H1 (cell line): ENCODE measurements around the gene NRN1. TPM values are rescaled to one million over a fixed set of nuclear protein-coding genes. Genes with fewer than 3 reads are reported as not detected.

ENCODE experiments used
- CTCF ChIA-PET: fragments of 300-600 bp; sonication (Branson Sonifier 250); formaldehyde crosslinking; loops from one replicate; lab custom pipeline; 2021; ENCODE audit not compliant: partially characterized antibody; lab: Charles Lee
- POLR2A ChIA-PET: fragments of 300-600 bp; sonication (Branson Sonifier 250); formaldehyde crosslinking; loops from one replicate; lab custom pipeline; 2021; ENCODE audit warnings: inconsistent platforms; ENCODE audit not compliant: partially characterized antibody; lab: Charles Lee
- DNase-seq, 2 experiments: peaks; one replicate each; pipeline versions ENCODE4 v3.0.0 to v3.0.0-alpha.2; 2010 to 2022; ENCODE audit warnings: low spot score in 2 of 2, low read depth in 1 of 2, mixed read lengths in 1 of 2
- FAIRE-seq: peaks from 2 replicates; lab custom pipeline; 2011; peaks lifted over from hg19 to GRCh38; lab: Jason Lieb, UNC
- H2AFZ ChIP-seq: 2 replicates; pipeline ENCODE4 v1.8.1; 2012; ENCODE audit warnings: low read length, inconsistent platforms
- H2AK5ac ChIP-seq: 2 replicates; pipeline ENCODE4 v1.6.1; 2013; ENCODE audit warnings: low read depth, low read length
- H2BK120ac ChIP-seq: replicated peaks from 2 replicates; pipeline ENCODE3; 2013; ENCODE audit warnings: low read depth, low read length, inconsistent platforms
- H2BK12ac ChIP-seq: 2 replicates; pipeline ENCODE4 v1.6.1; 2013; ENCODE audit warnings: low read depth, low read length
- H2BK15ac ChIP-seq: 2 replicates; pipeline ENCODE4 v1.6.1; 2013; ENCODE audit warnings: low read length
- H2BK20ac ChIP-seq: 2 replicates; pipeline ENCODE4 v1.6.1; 2013; ENCODE audit warnings: low read length
- H2BK5ac ChIP-seq: 2 replicates; pipeline ENCODE4 v1.6.1; 2013; ENCODE audit warnings: low read depth, low read length
- H3K14ac ChIP-seq: 2 replicates; pipeline ENCODE4 v1.6.1; 2013; ENCODE audit warnings: inconsistent platforms; ENCODE audit not compliant: insufficient read length
- H3K18ac ChIP-seq: 2 replicates; pipeline ENCODE4 v1.6.1; 2013; ENCODE audit warnings: low read length; ENCODE audit errors: extremely low read depth
- H3K23ac ChIP-seq: 2 replicates; pipeline ENCODE4 v1.6.1; 2013; ENCODE audit warnings: inconsistent platforms; ENCODE audit not compliant: insufficient read length
- H3K23me2 ChIP-seq: 2 replicates; pipeline ENCODE4 v1.6.1; 2013; ENCODE audit warnings: low read depth, low read length
- H3K27ac ChIP-seq: 2 replicates; pipeline ENCODE4 v1.6.1; 2011; ENCODE audit warnings: low read depth, low read length, inconsistent platforms
- H3K27me3 ChIP-seq, 4 experiments: replicated peaks in 1 of 4; 1 replicate in 1 of 4; 2 replicates in 3 of 4; pipeline versions ENCODE4 v1.6.1 to v1.8.1; 2011 to 2013; ENCODE audit warnings: low read length in 3 of 4, mild to moderate bottlenecking in 3 of 4, inconsistent platforms in 2 of 4, mixed read lengths in 2 of 4, moderate library complexity in 1 of 4; ENCODE audit not compliant: control insufficient read depth in 3 of 4, insufficient read depth in 3 of 4; ENCODE audit errors: extremely low read depth in 1 of 4
- H3K36me3 ChIP-seq, 4 experiments: 2 replicates each; pipeline versions ENCODE4 v1.6.1 to v1.8.1; 2011 to 2013; ENCODE audit warnings: mild to moderate bottlenecking in 4 of 4, low read length in 3 of 4, moderate library complexity in 2 of 4, control low read depth in 1 of 4, inconsistent platforms in 1 of 4; ENCODE audit not compliant: insufficient read depth in 4 of 4, control insufficient read depth in 2 of 4
- H3K4ac ChIP-seq: replicated peaks from 2 replicates; pipeline ENCODE3; 2013; ENCODE audit warnings: low read length, low read depth, mixed read lengths, inconsistent platforms; ENCODE audit not compliant: insufficient read length
- H3K4me1 ChIP-seq, 4 experiments: replicated peaks in 1 of 4; 1 replicate in 1 of 4; 2 replicates in 3 of 4; pipeline versions ENCODE4 v1.6.1 to v1.8.1; 2011 to 2013; ENCODE audit warnings: low read length in 3 of 4, inconsistent platforms in 2 of 4, mixed read lengths in 1 of 4; ENCODE audit not compliant: insufficient read depth in 4 of 4, control insufficient read depth in 3 of 4
- H3K4me2 ChIP-seq, 2 experiments: 2 replicates each; pipeline versions ENCODE4 v1.6.1 to v1.8.1; 2011 to 2013; ENCODE audit warnings: low read depth in 2 of 2, low read length in 2 of 2, control low read depth in 1 of 2, inconsistent platforms in 1 of 2, mild to moderate bottlenecking in 1 of 2; ENCODE audit not compliant: insufficient read depth in 1 of 2
- H3K4me3 ChIP-seq, 4 experiments: fragments of 200-600, 300-600 bp in 1 of 4; sonication (generic), shearing (Covaris generic), sonication (Bioruptor Twin) in 1 of 4; 2 replicates each; pipeline versions ENCODE4 v1.5.1 to v1.8.1; 2011 to 2016; ENCODE audit warnings: low read length in 4 of 4, low read depth in 3 of 4, control low read depth in 2 of 4, inconsistent platforms in 2 of 4, mild to moderate bottlenecking in 2 of 4, mixed read lengths in 1 of 4, moderate library complexity in 1 of 4; ENCODE audit not compliant: insufficient read depth in 2 of 4; ENCODE audit errors: extremely low read depth in 1 of 4
- H3K56ac ChIP-seq: replicated peaks from 2 replicates; pipeline ENCODE3; 2013; ENCODE audit warnings: low read depth, mild to moderate bottlenecking, mixed read lengths, low read length, inconsistent platforms; ENCODE audit not compliant: insufficient read length
- H3K79me1 ChIP-seq: 2 replicates; pipeline ENCODE4 v1.6.1; 2013; ENCODE audit warnings: low read depth, low read length, control low read depth
- H3K79me2 ChIP-seq, 2 experiments: 2 replicates each; pipeline versions ENCODE4 v1.6.1 to v1.8.1; 2012 to 2013; ENCODE audit warnings: low read length in 2 of 2, mild to moderate bottlenecking in 2 of 2, inconsistent platforms in 1 of 2; ENCODE audit not compliant: insufficient read depth in 2 of 2, control insufficient read depth in 1 of 2
- H3K9ac ChIP-seq, 4 experiments: replicated peaks in 1 of 4; 1 replicate in 1 of 4; 2 replicates in 3 of 4; pipeline versions ENCODE4 v1.6.1 to v1.8.1; 2011 to 2013; ENCODE audit warnings: low read depth in 3 of 4, low read length in 3 of 4, control low read depth in 2 of 4, mild to moderate bottlenecking in 2 of 4, moderate library complexity in 2 of 4, inconsistent platforms in 1 of 4; ENCODE audit errors: extremely low read depth in 1 of 4
- H3K9me3 ChIP-seq, 2 experiments: 2 replicates each; pipeline versions ENCODE4 v1.6.1 to v1.8.1; 2012 to 2013; ENCODE audit warnings: mild to moderate bottlenecking in 2 of 2, moderate library complexity in 2 of 2, control low read depth in 1 of 2, inconsistent platforms in 1 of 2, low read depth in 1 of 2, low read length in 1 of 2, mixed read lengths in 1 of 2; ENCODE audit not compliant: insufficient read depth in 2 of 2
- H4K20me1 ChIP-seq, 2 experiments: replicated peaks in 1 of 2; 2 replicates each; pipeline versions ENCODE3 to v1.8.1; 2011 to 2013; ENCODE audit warnings: inconsistent platforms in 2 of 2, low read length in 2 of 2, mild to moderate bottlenecking in 1 of 2; ENCODE audit not compliant: insufficient read depth in 2 of 2, control insufficient read depth in 1 of 2
- H4K5ac ChIP-seq: 2 replicates; pipeline ENCODE4 v1.6.1; 2013; ENCODE audit warnings: low read length, low read depth, mixed read lengths, inconsistent platforms; ENCODE audit not compliant: insufficient read length
- H4K8ac ChIP-seq: 2 replicates; pipeline ENCODE4 v1.8.0; 2013; ENCODE audit warnings: mild to moderate bottlenecking, moderate library complexity, low read length, inconsistent platforms; ENCODE audit not compliant: insufficient read depth; ENCODE audit errors: extremely low read depth
- H4K91ac ChIP-seq: replicated peaks from 2 replicates; pipeline ENCODE3; 2013; ENCODE audit warnings: low read length, mixed read lengths, inconsistent platforms; ENCODE audit not compliant: insufficient read length
- ATF3 ChIP-seq: IDR thresholded peaks from 2 replicates; pipeline ENCODE4 v1.6.1; 2011; ENCODE audit warnings: low read depth, mild to moderate bottlenecking, low read length; ENCODE audit not compliant: insufficient read depth
- BCL11A ChIP-seq, 2 experiments: IDR thresholded peaks; one replicate each; pipeline ENCODE4 v1.6.1; 2011; ENCODE audit warnings: low read depth in 2 of 2, low read length in 2 of 2, mild to moderate bottlenecking in 2 of 2
- FOSL1 ChIP-seq: IDR thresholded peaks from 2 replicates; pipeline ENCODE4 v1.6.1; 2011; ENCODE audit warnings: mild to moderate bottlenecking, low read depth, low read length, moderate library complexity; ENCODE audit not compliant: insufficient read depth
- HDAC6 ChIP-seq: IDR thresholded peaks from one replicate; pipeline ENCODE4 v1.7.1; 2012; ENCODE audit warnings: low read depth, mild to moderate bottlenecking, inconsistent platforms, low read length, moderate library complexity
- KDM4A ChIP-seq: IDR thresholded peaks from one replicate; pipeline ENCODE4 v1.7.1; 2012; ENCODE audit warnings: low read depth, mild to moderate bottlenecking, moderate library complexity, low read length, inconsistent platforms; ENCODE audit not compliant: severe bottlenecking
- NRF1 ChIP-seq: IDR thresholded peaks from 2 replicates; pipeline ENCODE4 v1.6.1; 2011; ENCODE audit warnings: mild to moderate bottlenecking, low read depth, low read length, improper control_type of control experiment
- RNF2 ChIP-seq: fragments of 200-900, 300-1000 bp; sonication (generic); IDR thresholded peaks from 2 replicates; pipeline ENCODE4 v1.7.1; 2016; ENCODE audit warnings: borderline replicate concordance, low read depth, mild to moderate bottlenecking, antibody characterized with exemption, low read length; ENCODE audit not compliant: poor library complexity, severe bottlenecking; ENCODE audit errors: missing control alignments
- SP1 ChIP-seq: IDR thresholded peaks from 2 replicates; pipeline ENCODE4 v1.6.1; 2011; ENCODE audit warnings: low read depth, low read length
- WGBS, 2 experiments: shearing (Covaris generic) in 1 of 2; methylation state at CpG; one replicate each; pipeline versions ENCODE4 v1.1.6 to v1.1.7; 2013 to 2015; ENCODE audit warnings: low lambda C conversion rate in 2 of 2, mixed read lengths in 2 of 2, inconsistent platforms in 1 of 2, low coverage in 1 of 2, missing lambda C conversion rate in 1 of 2; ENCODE audit not compliant: insufficient replicate concordance in 2 of 2, insufficient coverage in 1 of 2, insufficient read length in 1 of 2; ENCODE audit errors: extremely low coverage in 1 of 2, missing lambda C conversion rate in 1 of 2; 5-methylcytosine and 5-hydroxymethylcytosine counted together
- polyA plus RNA-seq, 7 experiments: library from polyadenylated mRNA; depleted of rRNA in 3 of 7; stranded (reverse) in 5 of 7; unstranded in 2 of 7; fragments of >200 nt in 5 of 7; fragments of 200-250 nt in 2 of 7; gene quantifications; 1 replicate in 5 of 7; 2 replicates in 1 of 7; 4 replicates in 1 of 7; pipeline versions ENCODE4 v1.2.1 to v1.2.3, GENCODE V29; 2011 to 2013; ENCODE audit warnings: missing spikeins in 2 of 7, mixed read lengths in 2 of 7
- total RNA-seq: library from RNA; stranded (reverse); fragmentation: NEBNext Ultra II Directional; extraction: Animal tissue kit (Norgen Biotek cat#: 25700); gene quantifications from 2 replicates; pipeline ENCODE4 v1.2.1, GENCODE V29; 2021
- TF ChIP-seq, protein P1 (sequence below), 3 experiments: IDR thresholded peaks; 1 replicate in 2 of 3; 2 replicates in 1 of 3; pipeline versions ENCODE4 v1.5.1 to v1.6.1; 2011; ENCODE audit warnings: low read length in 3 of 3, mild to moderate bottlenecking in 3 of 3, inconsistent platforms in 2 of 3, low read depth in 1 of 3, moderate library complexity in 1 of 3; ENCODE audit not compliant: insufficient read depth in 1 of 3; ENCODE audit errors: control extremely low read depth in 1 of 3

The NRN1 gene
- total and polyA plus RNA-seq, 2 of the 8 experiments (the other 6 are each of a cell fraction or from before 2014, with no cell fraction given) = 0.06 to 0.26 TPM

DNA sequence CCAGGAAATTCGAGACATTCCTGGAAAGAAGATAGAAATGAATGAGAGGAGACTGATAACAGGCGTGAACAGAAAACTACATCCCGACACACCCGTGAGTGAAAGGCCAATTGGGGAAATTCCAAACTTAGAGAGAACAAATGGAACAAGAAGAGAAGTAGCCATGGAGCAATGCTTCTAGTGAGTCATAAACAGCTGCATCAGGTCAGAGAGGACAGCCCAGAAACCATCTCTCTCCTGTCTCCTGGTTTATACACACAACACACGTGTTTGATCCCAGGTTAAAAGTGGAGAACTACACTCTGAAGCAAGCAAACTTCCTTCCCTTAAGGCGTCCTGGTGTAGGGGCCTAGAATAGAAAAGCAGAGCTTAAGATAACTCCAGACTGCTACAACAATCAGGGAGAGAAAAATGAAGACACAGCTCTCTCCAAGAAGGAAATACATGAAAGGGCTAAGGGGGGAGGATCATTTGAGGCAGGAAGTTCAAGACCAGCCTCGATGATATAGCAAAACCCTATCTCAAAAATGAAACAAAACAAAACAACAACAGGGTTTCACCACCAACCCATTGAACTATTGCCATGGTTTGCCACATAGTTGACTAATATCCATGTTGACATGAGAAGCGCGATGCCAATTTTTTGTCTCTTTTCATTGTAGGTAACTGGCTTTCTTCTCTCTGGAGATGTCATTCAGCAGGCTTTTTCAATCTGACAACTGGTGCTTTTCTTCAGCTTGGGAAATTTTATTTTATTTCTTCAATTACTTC is 26.9 kb downstream of the NRN1 start:
- no peak overlapping the region for H2BK5ac ChIP-seq
- FAIRE-seq = no peak
- 89% methylated on average over 9 of the region's 9 CpGs; no CpG with 5 or more reads in 1 of the 2 experiments for WGBS, 2 experiments
- TF ChIP-seq SP1 (no peak), ATF3 (no peak), BCL11A (IDR thresholded peaks at IDR 0.05; ENCODE audit: low read depth in 2 of 2, low read length in 2 of 2) (no peak), HDAC6 (no peak), FOSL1 (no peak), NRF1 (no peak), KDM4A (no peak), RNF2 (no peak)
- TF ChIP-seq, protein P1, sequence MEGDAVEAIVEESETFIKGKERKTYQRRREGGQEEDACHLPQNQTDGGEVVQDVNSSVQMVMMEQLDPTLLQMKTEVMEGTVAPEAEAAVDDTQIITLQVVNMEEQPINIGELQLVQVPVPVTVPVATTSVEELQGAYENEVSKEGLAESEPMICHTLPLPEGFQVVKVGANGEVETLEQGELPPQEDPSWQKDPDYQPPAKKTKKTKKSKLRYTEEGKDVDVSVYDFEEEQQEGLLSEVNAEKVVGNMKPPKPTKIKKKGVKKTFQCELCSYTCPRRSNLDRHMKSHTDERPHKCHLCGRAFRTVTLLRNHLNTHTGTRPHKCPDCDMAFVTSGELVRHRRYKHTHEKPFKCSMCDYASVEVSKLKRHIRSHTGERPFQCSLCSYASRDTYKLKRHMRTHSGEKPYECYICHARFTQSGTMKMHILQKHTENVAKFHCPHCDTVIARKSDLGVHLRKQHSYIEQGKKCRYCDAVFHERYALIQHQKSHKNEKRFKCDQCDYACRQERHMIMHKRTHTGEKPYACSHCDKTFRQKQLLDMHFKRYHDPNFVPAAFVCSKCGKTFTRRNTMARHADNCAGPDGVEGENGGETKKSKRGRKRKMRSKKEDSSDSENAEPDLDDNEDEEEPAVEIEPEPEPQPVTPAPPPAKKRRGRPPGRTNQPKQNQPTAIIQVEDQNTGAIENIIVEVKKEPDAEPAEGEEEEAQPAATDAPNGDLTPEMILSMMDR (IDR thresholded peaks at IDR 0.05; ENCODE audit: control extremely low read depth in 1 of 3, insufficient read depth in 1 of 3, low read depth in 1 of 3, low read length in 3 of 3) = no peak

More for the DNA sequence above, 26.9 kb downstream of the NRN1 start:
- no peaks in the 10 kb centered on the region for H3K23me2 ChIP-seq
- H2AFZ ChIP-seq = no peak overlapping the region
- H2BK20ac ChIP-seq = no peak overlapping the region
- H3K79me2 ChIP-seq = no peaks in the 10 kb centered on the region
- H2BK15ac ChIP-seq = no peak overlapping the region
- no peaks in the 10 kb centered on the region for H3K9me3 ChIP-seq
- H4K5ac ChIP-seq = no peak overlapping the region
- no peak overlapping the region for H3K4me3 ChIP-seq
- H3K9ac ChIP-seq = no peak overlapping the region
- no peak overlapping the region for H4K8ac ChIP-seq
- no peak for DNase-seq
- H3K4ac ChIP-seq = no peak overlapping the region
- no peak overlapping the region for H4K91ac ChIP-seq
- no peak overlapping the region for H2AK5ac ChIP-seq
- ChIA-PET CTCF (interaction anchor here (0.6 to 1.9 kb wide), 4 partner anchors 13 to 112 kb away, joined by 3 to 6 read pairs (median 4); no protein-coding TSS in a partner anchor), POLR2A (no interaction called here)
- no peaks in the 10 kb centered on the region for H4K20me1 ChIP-seq
- H3K27ac ChIP-seq = no peak overlapping the region
- H3K56ac ChIP-seq = no peak overlapping the region
- no peaks in the 10 kb centered on the region for H3K36me3 ChIP-seq
- H2BK120ac ChIP-seq = no peak overlapping the region
- no peak overlapping the region for H3K23ac ChIP-seq
- H3K14ac ChIP-seq = no peak overlapping the region
- no peak overlapping the region for H2BK12ac ChIP-seq
- no peak overlapping the region for H3K18ac ChIP-seq
- H3K27me3 ChIP-seq = no peaks in the 10 kb centered on the region
- no peaks in the 10 kb centered on the region for H3K4me1 ChIP-seq
- H3K79me1 ChIP-seq = no peaks in the 10 kb centered on the region
- H3K4me2 ChIP-seq = no peak overlapping the region
